ENCODE data around the gene E2F4.
A peak's percentile ranks its signal among the peaks of the same experiment; 100 is the strongest.

The E2F4 gene

DNA sequence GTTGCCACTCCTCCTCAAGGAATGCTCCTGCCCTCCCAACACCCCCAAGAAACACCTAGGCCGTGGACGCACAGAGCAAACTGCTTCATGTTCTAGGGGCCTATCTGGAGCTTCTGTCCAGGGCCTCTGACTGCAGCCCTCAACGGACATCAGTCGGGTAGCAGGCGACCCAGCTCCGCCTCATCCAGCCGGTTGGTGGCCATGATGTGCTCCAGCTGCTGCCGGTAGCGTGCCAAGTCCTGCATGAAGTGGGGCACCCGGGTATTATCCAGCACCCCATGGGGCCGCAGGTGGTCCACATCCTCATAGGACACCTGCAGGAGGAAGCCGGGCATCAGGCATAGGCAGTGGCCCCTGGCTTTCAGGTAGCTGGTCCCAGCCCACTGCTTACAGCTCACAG, 15.3 kb upstream of the E2F4 start:
- no peak for DNase-seq

DNA sequence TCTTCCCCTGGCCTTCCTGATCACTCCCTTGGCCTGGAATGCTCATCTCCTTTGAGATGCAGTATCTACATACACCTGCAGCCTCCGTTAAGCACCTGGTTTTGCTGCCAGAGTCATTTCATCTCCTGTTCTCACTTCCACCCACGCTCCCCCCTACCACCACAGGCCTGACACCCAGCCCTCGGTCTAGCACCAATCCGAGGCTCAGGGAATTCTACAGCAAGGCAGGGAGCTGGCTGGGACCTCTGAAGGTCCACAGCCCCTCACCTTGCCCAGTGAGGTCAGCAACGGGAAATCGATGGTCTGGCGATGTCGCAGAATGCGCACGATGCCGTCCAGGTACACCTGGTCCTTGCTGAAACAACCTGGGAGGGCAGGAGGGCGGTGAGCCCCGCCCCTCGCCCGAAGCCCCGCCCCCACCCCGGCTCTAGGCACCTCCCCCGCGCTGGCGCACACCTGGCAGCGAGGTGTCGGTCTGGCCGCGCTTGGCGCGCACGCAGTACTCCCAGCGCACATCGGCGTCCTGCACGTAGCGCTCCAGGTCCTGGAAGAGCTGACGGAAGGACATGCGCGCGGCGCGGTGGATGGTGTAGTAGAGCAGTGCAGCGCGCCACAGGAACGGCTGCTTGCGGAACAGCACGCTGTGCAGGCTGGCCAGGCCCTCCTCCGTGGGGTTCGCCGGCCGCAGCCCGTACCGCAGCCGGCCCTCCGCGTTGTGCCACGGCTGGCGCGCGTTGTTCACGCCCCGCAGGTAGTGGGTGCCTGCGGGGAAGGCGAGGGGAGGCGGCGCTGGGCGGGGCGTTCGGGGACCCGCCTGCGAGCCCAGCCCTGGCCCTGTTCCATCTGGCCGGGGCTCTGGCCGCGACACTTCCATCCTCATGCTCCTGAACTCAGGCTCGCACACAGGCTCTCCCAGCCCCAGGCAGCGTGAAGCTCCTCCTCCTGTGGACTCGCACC, 13.9 kb upstream of the E2F4 start:
- DNase-seq = no peak

DNA sequence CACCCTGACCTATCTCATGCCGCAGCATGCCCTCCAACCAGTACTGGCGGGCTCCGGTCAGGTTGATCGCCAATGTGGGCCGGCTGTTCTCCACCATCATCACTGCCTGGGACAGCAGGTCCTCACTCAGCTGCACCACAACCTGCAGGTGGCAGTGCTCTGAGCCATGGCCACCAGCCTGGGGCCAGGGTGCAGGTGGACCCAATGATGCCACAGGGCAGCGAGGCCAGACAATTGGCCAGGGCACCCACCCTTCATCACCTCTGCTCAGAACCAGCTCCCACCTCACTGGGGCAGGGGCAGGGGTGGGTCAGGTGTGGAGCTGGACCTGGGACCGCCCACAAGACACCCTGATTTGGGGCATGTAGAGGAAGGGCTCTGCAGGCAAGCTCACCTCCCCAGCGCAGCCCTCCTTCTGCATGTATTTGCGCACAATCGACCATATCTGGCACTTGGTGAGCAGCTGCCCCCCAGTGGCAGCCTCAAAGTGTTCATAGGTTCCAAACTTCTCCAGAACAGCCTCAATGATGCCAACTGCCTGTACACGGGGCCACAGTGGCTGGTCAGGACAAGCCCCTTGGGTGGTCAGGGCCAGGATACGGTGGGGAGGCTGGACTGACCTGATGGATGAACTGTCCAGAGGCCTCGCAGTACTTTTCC, 12.4 kb upstream of the E2F4 start:
- DNase-seq = no peak

DNA sequence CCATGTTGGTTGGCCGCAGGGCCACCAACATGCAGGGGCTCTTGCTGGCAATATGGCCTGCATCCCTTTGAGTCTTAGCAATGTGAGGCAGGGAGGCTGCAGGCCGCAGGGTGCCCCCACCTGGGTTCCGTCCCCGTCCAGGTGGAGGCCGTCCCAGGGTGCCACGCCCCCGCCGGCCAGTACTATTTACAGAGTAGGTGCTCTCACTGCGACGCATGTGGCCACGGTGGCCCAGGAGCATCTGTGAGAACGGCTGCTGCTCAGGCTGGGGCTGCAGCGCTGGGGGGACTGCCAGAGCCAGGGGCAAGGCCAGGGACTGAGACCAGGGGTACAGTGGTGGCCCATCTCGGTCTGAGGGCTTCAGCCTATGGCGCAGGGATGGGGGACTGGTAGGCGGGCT, 11.8 kb upstream of the E2F4 start:
- DNase-seq = no peak

DNA sequence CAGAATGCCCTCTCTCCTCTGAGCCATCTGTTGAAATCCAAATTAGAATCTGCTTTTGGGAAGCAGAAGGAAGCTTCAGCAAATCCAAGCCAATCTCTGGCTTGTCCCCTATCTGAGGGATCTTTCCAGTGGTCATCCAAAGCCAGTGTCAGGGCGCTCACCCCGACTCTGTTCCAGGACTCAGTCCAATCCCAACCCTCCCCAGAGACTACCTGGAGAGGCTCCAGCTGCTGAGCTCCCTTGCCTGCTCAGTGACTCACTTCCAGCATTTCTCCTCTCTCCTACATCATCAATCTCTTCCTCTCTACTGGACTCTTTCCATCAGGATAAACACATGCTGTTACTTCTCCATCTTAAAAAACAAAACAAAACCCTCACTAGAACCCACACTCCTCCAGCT, 10.6 kb upstream of the E2F4 start:
- DNase-seq = no peak

DNA sequence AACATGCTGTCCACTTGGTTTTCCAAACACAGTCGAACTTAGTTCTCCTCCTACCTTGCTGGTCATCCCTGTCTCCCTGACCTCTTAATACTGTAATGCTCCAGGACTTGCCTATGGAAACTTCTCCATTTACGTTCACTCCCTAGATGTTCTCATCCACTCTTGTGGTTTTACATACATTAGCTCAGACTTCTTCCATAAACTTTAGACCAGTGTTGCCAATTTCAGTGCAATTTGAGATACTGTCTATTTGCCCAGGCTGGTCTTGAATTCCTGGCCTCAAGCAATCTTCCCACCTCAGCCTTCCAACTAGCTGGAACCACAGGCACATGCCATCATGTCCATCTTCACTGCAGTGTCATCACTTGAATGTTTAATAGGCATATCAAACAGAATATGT, 9.7 kb upstream of the E2F4 start:
- no peak for DNase-seq

DNA sequence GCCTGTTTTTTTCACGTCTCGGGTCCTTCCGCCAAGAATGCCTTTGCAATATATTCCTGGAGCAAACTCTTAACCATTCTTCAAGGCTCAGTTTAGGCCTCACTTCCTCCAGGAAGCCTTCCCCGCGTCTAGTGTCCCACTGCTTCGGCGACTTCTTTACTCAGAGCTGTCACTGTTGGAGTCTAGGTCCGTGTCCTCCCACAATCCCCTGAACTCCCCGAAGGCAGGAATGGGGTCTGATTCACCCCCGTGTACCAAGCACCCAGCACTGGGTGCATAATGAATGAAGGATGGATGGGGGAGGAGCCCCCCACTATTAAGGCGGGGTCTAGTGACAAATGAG, 8.7 kb upstream of the E2F4 start:
- DNase-seq = no peak

DNA sequence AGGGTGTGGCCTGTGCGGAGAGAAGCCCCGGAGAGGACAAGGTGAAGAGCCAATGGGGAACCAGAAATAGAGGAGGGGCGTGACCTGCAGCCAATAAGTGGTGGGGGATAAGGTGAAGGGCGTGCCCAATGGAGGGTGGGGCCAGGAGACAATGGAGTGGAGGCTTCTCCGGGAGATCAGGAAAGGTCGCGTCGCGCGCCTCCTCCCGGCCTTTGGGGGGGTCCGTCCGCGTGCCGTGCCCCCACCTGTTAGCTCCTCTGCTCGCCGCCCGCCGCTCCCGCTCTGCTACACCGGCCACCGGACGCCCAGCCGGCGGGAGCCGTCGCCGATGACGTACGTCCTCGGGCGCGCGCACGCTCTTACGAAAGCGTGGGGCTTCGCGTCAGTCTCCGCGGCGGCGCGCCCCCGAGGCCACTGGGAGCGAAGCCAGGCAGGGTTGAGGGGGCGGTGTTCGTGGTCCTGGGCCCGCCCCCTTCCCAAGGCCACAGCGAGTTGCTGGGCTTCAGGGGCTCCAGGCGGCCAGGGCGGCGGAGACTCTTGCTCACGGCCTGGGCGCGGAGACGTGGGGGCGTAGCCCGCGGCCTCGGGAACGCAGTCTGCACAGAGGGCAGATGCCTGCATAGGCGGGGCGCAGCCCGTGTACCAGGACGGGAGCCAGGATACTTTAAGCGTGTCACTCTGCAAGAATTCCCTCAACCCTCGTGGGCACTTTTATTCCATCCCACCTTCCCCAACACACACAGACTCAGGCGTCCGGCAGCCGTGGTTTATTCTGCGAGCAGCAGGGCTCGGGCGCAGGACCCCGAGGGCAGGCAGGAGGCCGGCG, 8.1 kb upstream of the E2F4 start, which contains the start of gene MATCAP1:
Gene MATCAP1 (minus strand): TSS at position 337 of the 826 bp plus-strand sequence. CDS start 3,353 bp downstream, outside the sequence.
- DNase-seq = peak; percentile 86

DNA sequence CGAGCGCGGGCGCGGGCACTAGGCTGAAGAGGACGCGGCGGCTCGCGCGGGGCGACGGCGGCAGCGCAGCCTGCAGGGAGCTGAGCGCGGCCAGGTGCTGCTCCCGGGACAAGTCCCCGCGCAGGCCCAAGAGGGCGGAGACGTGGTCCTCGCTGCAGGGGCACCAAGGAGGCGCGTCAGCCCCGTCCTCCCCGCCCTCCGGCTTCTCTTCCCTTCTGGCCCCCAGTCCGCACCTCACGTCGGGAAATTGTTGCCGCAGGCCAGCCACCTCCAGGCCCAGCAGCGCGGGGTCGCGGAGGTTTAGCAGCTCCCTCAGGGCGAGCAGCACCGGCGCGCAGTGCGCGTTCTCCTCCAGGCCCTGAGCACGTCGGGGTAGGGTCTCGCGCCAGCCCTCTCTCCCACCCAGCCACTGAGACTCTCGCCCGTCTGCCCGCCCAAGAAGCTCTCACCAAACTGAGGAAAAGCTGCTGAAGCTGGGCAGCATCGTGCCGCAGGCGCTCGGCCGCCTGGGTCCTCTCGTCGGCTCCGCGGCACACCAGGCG, 7.4 kb upstream of the E2F4 start:
- DNase-seq = no peak

DNA sequence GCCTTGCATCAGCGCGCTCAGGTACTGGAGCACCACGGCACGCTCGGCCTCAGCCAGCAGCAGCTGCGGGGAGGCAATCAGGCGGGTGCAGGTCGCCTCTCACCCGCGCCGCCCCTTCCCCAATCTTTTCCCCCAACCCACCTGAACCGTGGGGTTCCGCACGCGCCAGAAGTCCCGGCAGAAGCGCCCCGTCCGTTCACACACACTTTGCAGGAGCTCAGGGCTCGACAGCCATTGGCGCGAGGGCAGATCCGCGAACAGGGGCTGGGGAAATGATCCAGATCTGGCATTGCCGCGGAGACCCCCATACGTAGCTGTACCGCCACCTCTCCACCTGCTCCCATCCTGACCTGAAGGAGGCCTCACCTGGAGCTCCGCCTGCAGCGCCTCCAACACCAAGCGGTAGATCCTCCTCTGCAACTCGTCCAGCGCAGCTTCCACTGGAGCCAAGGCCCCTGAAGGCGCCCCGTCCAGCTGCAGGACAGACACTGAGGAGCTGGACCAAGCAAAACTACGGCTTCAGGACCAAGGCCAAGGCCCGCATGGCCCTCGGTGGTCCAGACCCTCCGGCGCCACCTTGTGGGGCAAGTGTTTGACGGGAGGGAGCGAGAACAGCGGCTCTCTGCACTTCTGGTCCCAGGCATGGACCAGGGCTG, 6.8 kb upstream of the E2F4 start:
- peak; percentile 66 for DNase-seq

DNA sequence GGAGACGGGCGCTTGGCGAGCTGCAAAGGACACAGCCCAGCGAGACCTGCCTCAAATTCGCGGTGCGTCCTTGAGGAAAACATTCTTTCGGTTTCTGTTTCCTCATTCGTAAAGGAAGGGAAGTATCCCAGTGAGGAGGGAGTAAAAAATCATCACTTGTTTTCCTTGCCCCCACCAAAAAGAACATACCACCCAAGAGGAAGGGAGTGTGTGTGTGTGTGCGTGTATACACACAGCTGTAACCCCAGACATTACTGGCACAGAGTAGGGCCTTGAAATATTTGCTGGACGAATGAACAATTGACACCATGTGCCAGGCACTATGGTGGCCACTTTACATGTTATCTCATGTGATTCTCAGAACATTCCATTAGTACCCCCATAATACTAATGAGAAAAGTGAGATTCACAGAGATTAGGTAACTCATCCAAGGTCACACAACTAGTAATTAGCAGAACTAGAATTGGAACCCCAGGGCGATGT, 6.3 kb upstream of the E2F4 start:
- no peak for DNase-seq

DNA sequence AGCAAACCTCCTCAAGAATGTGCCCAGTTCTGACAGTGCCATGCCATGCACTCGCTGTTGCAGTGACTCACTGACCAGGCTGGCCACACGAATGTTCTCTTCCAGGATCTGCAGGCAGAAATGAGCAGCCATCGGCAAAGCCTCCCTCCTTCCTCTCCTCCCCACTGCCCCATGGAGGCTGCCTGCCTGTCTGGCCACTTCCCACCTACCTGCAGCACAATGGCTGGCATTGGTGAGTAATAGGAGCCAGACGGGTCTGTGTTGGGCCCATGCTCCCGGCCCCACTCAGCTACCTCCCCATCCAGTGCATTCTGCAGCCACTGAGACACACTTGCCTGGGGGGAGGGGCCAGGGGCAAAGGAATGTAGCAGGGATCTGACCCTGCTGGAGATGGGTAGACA, 5.4 kb upstream of the E2F4 start:
- no peak for DNase-seq

DNA sequence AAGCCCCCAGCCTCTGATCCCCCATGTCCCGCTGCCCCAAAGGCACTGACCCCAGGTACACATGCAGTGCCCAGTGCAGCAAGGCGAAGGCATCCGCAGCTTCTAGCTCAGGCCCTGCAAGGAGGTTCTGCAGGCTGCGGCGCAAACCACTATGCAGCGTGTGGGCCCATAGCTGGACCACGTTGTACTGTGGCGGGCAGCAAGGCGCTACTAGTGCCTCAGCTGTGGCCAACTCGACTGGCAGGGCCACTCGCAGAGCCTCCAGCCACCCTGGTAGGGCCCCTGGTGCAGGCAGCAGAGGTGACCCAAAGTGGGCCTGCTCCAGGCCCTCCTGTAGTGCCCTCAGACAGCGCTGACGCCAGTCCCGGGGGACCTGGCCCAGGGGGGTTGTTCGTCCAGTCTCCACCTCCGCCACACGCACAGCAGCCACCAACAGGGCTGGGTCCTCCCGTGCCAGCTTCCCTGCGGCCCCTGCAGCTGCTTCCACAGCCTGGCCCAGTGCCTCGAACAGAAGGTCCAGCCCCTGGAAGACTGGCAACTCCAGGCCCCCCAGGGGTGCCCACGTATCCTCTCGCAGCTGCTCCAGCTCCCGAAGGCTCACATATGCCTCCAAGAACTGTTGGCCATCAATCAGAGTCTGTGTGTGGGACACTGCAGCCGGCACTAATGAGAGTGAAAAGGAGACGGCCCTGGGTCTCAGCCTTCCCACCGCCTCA, 4.6 kb upstream of the E2F4 start:
- DNase-seq = no peak

DNA sequence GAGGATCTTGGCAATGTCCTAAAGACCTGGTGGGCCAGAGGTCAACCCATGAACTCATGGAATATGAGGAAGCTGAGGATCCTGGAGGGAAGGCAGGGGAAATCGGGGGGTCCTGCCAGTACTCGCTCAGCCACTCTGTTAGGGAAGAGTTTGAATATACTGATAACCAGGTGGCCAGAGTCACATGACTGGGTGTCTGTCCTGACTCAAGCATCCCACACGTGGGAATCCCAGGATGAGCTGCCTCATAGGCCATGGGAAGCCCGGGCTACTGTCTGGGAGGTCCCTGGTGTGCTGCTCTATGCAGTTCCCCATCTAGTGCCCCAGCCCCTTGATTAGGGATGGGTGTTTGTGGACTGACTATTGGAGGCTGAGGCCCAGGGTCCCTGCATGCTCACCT, 3.6 kb upstream of the E2F4 start:
- DNase-seq = no peak

DNA sequence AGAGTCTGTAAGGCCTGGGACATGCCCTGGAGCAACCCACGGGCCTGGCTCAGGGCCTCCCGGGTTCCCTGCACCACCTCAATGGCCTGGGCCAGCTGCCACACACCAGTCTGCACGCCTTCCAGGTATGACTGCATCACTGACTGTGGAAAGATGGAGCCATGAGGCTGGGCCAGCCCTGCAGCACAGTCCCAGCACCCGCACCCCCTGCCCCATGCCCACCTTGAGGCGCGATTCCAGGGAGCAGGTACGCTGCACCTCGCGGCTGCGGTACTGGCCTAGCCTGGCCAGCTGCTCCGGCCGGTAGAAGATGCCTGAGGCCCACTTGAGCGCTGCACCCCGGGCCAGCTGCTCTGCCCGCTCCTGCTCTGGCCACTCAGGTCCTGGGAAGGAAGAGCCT, 3.2 kb upstream of the E2F4 start:
- DNase-seq = no peak

DNA sequence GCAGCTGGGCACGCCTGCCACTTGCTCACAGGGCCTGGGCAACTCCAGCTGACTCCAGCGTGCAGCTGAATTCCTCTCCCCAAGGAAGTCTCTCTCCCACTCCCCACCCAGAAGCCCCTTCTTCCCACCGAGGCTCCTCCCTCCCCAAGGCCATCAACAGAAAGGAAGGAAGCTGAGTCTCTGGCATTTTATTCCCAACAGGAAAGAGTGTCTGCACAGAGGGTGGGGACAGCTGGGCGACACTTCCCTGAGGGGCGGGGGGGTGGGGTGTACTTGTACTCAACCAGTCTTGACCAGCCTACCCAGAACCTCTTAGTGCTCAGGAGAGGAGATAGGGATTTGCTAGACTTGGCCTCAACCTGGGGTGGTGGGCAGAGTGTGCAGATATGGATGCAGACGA, 1.9 kb upstream of the E2F4 start, which contains the start of gene EXOC3L1:
Gene EXOC3L1 (minus strand): TSS at position 96 of the 400 bp plus-strand sequence. CDS start 460 bp downstream, outside the sequence.
- no peak for DNase-seq

DNA sequence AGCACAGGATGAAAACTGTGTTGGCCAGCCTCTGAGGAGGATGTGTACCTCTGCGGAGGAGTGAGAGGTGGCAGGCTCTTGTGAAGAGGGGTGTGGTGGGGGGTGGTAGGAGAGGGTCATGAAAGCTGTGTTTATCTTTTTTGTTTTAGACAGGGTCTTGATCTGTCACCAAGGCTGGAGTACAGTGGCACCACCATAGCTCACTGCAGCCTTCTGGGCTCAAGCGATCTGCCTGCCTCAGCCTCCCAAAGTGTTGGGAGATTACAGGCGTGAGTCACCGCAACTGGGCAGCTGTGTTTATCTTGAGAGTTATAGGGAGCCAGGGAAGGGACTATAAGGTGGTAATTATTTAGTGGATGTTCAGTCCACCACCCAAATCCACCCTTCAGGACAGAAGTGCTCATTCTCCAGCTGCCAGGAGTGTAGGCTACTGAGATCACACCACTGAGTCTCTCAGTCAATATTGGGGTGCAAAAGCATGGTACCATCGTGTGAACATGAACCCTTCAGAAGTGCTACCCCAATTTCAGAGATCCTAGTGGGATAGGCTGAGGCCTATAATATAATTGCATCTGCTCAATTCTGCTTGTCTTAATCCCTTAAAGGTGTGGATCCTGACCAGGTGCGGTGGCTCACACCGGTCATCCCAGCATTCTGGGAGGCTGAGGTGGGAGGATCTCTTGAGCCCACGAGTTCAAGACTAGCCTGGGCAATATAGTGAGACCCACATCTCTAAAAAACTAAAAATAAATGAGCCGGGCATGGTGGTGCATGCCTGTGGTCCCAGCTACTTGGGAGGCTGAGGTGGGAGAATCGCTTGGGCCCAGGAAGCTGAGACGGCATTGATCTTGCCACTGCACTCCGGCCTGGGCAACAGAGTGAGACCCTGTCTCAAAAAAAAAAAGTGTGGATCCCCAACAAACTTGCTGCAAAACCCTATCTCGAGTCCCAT, 1.2 kb upstream of the E2F4 start:
- no peak for DNase-seq

DNA sequence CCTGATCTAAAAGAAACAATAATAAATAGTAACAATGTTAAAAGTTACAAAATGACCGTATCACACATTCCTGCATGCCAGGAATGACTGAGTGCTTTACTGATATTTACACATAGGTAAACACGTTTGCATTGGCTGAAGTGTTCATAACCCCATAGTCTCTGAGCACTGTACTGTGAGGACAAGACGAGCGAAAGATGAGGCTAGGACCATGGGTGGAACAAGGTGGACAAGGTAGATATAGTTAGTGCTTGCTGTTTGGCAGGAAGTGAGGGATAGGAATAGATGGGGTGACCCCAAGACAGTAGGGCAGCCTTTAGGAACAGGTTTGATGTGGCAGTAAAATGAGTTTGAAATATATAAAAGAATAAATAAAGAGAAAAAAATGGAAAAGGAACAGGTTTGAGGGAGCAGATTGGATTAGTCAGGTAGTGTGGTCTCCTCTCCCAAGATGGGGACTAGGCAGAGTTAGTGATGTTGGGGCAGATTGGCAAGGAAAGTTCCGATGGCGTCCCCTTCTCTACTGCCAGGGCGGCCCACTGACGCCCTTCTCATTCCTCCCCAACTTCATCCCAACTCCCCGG, 452 bp upstream of the E2F4 start:
- DNase-seq = no peak

DNA sequence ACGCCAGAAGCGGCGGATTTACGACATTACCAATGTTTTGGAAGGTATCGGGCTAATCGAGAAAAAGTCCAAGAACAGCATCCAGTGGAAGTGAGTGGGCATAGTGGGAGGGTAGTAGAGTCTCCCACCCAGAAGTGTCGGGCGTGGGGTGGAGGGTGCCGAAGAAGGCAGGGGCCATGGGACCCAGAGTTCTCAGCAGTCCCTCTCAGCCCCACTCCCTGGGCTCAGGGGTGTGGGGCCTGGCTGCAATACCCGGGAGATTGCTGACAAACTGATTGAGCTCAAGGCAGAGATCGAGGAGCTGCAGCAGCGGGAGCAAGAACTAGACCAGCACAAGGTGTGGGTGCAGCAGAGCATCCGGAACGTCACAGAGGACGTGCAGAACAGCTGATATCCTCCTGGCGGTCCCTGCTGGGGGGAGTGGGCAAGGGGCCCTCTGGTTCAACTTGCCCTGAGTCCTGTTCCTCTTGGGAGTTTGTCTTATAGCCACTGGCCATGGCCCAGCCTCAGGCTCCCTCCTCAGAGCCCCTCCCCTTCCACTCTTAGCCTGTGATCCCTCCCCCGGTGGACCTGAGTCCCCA, 916 bp downstream of the E2F4 start:
- DNase-seq = no peak

DNA sequence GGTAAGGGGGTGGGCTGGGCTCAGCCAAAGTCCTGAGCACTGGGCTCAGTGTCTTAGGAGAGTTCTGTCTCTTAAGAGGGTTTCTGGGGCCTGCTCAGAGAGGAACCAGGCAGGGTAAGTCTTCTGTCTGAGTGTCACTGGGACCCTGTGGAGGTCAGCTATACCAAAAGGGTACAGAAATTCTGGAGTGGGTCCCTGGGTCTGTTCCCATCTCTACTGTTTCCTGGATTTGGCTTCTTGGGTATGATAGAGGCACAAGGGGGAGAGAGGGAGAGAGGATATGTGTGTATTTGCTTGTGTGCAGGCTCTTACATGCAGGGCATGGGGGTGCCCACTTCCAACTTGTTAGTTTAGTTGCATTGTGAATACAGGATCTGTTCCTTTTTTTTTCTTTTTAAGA, 1.6 kb downstream of the E2F4 start:
- DNase-seq = no peak
